GM12874 (cell line): Measurements from ENCODE around the gene RELCH.

ENCODE experiments used
- TF ChIP-seq, protein P1 (sequence below): IDR thresholded peaks from 2 replicates; pipeline ENCODE4 v1.5.1; 2011; ENCODE audit warnings: low read depth, mild to moderate bottlenecking, control low read depth, low read length, moderate library complexity; ENCODE audit not compliant: insufficient read depth

The RELCH gene

DNA sequence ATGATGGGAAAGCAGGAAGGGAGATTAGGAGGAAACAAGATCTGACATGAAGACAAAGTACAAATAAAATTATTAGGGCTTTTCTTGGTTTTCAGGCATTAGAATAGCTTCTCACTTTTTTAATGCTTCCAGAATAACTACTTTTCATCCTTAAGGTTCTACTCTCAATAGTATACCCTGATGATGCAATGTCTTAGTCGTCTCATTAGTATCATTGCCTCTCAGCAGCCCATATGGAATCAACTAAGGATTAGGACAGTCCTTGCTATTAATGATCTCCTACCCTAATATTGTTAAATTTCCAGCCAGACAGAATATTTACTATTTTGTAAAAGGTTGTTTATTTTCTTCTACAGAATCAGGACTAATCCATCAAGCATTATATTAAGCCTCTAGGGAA lies 55.9 kb downstream of the RELCH start:
- TF ChIP-seq, protein P1, sequence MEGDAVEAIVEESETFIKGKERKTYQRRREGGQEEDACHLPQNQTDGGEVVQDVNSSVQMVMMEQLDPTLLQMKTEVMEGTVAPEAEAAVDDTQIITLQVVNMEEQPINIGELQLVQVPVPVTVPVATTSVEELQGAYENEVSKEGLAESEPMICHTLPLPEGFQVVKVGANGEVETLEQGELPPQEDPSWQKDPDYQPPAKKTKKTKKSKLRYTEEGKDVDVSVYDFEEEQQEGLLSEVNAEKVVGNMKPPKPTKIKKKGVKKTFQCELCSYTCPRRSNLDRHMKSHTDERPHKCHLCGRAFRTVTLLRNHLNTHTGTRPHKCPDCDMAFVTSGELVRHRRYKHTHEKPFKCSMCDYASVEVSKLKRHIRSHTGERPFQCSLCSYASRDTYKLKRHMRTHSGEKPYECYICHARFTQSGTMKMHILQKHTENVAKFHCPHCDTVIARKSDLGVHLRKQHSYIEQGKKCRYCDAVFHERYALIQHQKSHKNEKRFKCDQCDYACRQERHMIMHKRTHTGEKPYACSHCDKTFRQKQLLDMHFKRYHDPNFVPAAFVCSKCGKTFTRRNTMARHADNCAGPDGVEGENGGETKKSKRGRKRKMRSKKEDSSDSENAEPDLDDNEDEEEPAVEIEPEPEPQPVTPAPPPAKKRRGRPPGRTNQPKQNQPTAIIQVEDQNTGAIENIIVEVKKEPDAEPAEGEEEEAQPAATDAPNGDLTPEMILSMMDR = no peak

DNA sequence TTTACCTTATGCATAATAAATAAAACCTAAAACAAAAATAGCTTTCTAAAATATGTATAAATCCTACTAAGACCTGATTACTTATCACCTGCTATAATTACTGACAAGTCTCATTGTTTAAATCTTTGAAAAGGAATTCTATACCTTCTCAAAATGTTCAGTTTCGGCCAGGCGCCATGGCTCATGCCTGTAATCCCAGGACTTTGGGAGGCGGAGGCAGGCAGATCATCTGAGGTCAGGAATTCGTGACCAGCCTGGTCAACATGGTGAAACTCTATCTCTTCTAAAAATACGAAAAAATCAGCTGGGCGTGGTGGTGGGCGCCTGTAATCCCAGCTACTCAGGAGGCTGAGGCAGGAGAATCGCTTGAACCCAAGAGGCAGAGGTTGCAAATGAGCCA lies 58.1 kb downstream of the RELCH start:
- TF ChIP-seq, protein P1 = no peak

DNA sequence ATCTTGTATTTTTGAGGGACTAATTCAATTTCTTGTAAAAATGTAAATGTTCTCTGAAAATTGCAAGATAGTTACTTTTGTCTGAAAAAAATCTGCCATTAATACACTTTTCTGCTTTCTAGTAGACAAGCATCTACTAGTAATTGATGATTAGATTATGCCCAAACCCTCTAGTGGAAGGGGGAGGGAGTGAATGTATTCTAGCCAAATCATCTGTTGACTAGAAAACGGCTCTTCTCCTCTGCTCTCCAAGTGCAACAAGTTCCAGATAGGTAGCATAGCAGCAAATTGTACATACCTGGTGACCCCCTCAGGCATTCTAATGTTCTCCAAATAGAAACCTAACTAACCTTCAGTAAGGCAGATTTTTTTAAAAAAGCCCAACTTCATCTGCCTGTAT lies 58.6 kb downstream of the RELCH start:
- TF ChIP-seq, protein P1 = peak; percentile 13; the same call in 1 of the 2 replicates

DNA sequence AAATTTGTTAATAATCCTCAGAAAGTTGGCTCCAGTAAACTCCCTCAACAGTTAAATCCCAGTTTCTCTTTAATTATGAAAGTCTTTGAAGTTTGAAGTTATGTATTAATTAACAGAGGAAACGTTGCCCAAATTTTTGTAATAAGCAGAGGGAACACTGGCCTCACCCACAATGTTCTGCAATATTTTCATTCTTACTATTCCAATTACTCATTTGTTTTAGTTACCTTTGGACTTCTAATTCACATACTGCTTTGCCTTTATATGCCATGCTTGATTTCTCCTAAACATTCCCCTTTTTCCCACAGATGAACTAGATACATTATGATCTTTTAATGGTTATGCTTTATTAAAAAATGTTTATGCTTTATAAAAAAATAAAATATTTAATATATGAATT lies 61.3 kb downstream of the RELCH start:
- TF ChIP-seq, protein P1 = no peak

DNA sequence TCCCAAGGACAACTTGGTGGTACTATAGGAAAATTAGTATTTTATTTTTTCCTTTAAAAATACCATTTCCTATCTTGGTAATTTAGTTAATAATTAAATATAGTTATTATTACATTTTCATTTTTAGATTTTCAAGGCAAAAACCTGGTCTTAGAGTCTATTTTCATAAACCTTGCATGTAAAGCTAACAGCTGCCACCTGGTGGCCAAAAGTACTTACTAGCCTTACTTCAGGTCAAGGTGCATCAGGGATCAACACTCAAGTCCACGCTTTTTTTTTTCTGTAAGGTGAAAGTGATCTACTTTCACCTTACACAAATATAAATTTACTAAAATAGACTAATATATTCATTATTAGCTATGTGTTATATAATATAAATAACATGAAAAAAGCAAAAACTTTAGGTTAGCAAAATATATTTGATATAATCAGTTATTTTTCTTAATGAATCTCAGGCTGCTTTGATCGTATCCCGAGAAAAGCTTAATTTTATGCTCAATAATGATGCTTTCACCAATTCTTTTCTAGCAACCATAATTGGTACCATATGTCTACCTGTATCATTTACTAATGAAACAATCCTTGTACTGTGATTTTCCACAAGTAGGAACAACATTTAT lies 62.5 kb downstream of the RELCH start:
- TF ChIP-seq, protein P1 = peak; percentile 52; the same call in 1 of the 2 replicates

DNA sequence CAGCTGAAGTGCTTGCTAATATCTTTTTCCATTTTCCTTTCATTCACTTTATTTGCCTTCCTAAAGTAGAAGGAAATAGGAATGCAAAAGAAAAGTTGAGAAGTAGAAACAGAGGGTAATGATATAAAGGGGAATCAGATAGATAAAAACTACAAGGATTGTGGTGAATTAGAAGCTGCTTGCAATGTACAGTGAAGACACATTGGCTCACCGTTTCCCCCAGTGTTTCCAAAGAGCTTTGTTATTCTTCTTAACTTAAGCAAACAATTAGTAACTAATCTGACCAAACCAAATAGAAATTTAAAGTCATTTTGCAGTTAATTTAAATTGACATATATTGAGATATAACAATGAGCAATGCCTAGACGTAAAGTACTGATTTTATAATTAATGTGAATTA lies 63.4 kb downstream of the RELCH start:
- TF ChIP-seq, protein P1 = no peak

DNA sequence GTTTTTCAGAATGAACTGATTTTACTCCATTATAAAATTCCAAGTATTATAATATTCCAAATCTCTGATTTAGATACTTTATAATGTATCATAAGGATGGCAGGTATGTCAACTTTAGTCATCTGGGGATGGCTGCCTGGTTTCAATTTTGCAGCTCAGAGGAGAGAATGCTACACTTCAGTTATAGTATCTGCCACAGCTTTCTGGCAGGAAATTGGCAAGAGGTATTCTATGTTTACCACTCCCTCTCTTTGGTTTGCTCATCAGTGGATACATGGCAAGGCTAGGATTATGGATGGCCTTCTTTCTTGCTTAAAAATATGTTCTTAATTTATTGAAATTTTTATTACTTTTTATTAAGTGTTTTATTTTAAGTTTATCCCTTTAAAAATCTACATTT lies 71.0 kb downstream of the RELCH start:
- TF ChIP-seq, protein P1 = no peak
